ENCODE data around the gene HIP1R. TPM values are rescaled to one million over a fixed set of nuclear protein-coding genes. Genes with fewer than 3 reads are reported as not detected.
"Not testable (repeated sequence)": the region's sequence is repeated elsewhere in the genome, so short reads cannot be mapped to it uniquely, and the experiment has no call there.

HIP1R gene
- total and polyA plus RNA-seq, 2 of the 4 experiments (the other 2 are of a cell fraction): 13.8 to 18.5 TPM

GRCh38 chr12:122875590-122876220, 40.4 kb downstream of the HIP1R start:
- Histone ChIP-seq H3K23ac (ENCODE audit: low read depth, low read length) (no peak overlapping the region), H2BK15ac (ENCODE audit: low read depth, low read length) (no peak overlapping the region), H2BK5ac (ENCODE audit: low read depth, low read length, poor library complexity, severe bottlenecking) (no peak overlapping the region), H3K9me3 (ENCODE audit: control insufficient read depth, insufficient read depth, low read length) (no peaks in the 10 kb centered on the region), H3K27me3 (ENCODE audit: control insufficient read depth, insufficient read depth, low read length) (no peaks in the 10 kb centered on the region), H3K4me2 (ENCODE audit: low read depth, low read length) (0 out of 2 replicates have a peak overlapping the region, but pooled peaks have one; percentile 33), H2AK5ac (ENCODE audit: low read depth, low read length) (no peak overlapping the region), H3K27ac (ENCODE audit: insufficient read depth, low read length) (no peak overlapping the region), H2BK20ac (ENCODE audit: low read depth, low read length) (no peak overlapping the region), H4K91ac (ENCODE audit: insufficient read depth, low read depth, low read length) (no peak overlapping the region), H3K9me1 (ENCODE audit: insufficient read depth, low read length) (peaks cover 20% of the 10 kb centered on the region), H4K20me1 (ENCODE audit: insufficient read depth, low read length) (peaks cover 58% of the 10 kb centered on the region), H4K5ac (ENCODE audit: low read depth, low read length) (no peak overlapping the region), H3K9ac (ENCODE audit: low read depth, low read length) (no peak overlapping the region), H3K4ac (ENCODE audit: low read depth, low read length) (0 out of 2 replicates have a peak overlapping the region, but pooled peaks have one; percentile 19), H4K8ac (ENCODE audit: low read depth in 2 of 2, low read length in 2 of 2) (no peak overlapping the region), H2AK9ac (replicated peaks; ENCODE audit: low read depth, low read length, poor library complexity) (no peak overlapping the region), H3K79me1 (ENCODE audit: low read depth in 1 of 2, low read length in 2 of 2) (peaks cover 42 to 85% of the 10 kb centered on the region in 2 experiments), H3K18ac (ENCODE audit: low read depth, low read length) (no peak overlapping the region), H3K4me3 (ENCODE audit: insufficient read depth, low read depth, low read length) (no peak overlapping the region), H3K56ac (ENCODE audit: extremely low read depth, insufficient read depth, low read length) (no peak overlapping the region), H2BK120ac (ENCODE audit: low read depth, low read length) (no peak overlapping the region), H3K36me3 (ENCODE audit: control insufficient read depth, insufficient read depth, low read length) (no peaks in the 10 kb centered on the region), H2AFZ (replicated peaks; ENCODE audit: low read length, poor library complexity) (no peak overlapping the region), H3K4me1 (ENCODE audit: control insufficient read depth, insufficient read depth, low read length) (peaks cover 36% of the 10 kb centered on the region), H3K14ac (replicated peaks; ENCODE audit: low read depth, low read length) (no peak overlapping the region)
- in situ Hi-C loops (cut with MboI; ENCODE audit: low sequenced_read_pairs): no loop called here
- intact Hi-C loops (cut with micrococcal nuclease): no loop called here
- no peak for TF ChIP-seq MAZ (IDR thresholded peaks at IDR 0.05; ENCODE audit: borderline replicate concordance, low read depth, low read length)
- BruUV-seq (replicated peaks): no TSS peak
- ATAC-seq (ENCODE audit: low read depth) (no peak), DNase-seq (no peak)
- ChIA-PET CTCF (interaction anchor here (0.5 kb wide), 1 partner anchor 192 kb away, joined by 3 read pairs; no protein-coding TSS in a partner anchor), POLR2A (ENCODE audit: unreplicated experiment) (no interaction called here)
- dilution Hi-C loops (cut with HindIII; ENCODE audit: low sequenced_read_pairs, unreplicated experiment): no loop called here
- no CpG with 5 or more reads among the region's 7 CpGs for WGBS, 2 experiments (ENCODE audit: extremely low coverage in 2 of 2, insufficient read length in 1 of 2)

DNA sequence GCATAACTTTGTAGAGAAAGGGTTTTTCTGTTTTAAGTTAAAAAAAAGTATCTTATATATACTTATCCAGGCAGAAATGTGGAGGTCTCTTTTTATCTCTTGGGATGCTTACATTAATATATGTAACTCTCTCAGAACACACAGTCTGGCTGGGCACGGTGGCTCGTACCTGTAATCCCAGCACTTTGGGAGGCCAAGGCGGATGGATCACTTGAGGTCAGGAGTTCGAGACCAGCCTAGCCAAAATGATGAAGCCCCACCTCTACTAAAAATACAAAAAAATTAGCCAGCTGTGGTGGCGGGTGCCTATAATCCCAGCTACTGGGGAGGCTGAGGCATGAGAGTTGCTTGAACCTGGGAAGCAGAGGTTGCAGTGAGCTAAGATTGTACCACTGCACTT, 41.0 kb downstream of the HIP1R start:
- BruUV-seq (replicated peaks); H3K56ac ChIP-seq (ENCODE audit: extremely low read depth, insufficient read depth, low read length); H3K27me3 ChIP-seq (ENCODE audit: control insufficient read depth, insufficient read depth, low read length); H3K4me3 ChIP-seq (ENCODE audit: insufficient read depth, low read depth, low read length); H3K9ac ChIP-seq (ENCODE audit: low read depth, low read length); CTCF ChIA-PET; H2BK5ac ChIP-seq (ENCODE audit: low read depth, low read length, poor library complexity, severe bottlenecking); H3K14ac ChIP-seq (replicated peaks; ENCODE audit: low read depth, low read length); POLR2A ChIA-PET (ENCODE audit: unreplicated experiment); H2AFZ ChIP-seq (replicated peaks; ENCODE audit: low read length, poor library complexity); H3K4ac ChIP-seq (ENCODE audit: low read depth, low read length); H4K5ac ChIP-seq (ENCODE audit: low read depth, low read length); H2BK15ac ChIP-seq (ENCODE audit: low read depth, low read length); DNase-seq; H2BK20ac ChIP-seq (ENCODE audit: low read depth, low read length); H2BK120ac ChIP-seq (ENCODE audit: low read depth, low read length); H3K23ac ChIP-seq (ENCODE audit: low read depth, low read length); H3K4me2 ChIP-seq (ENCODE audit: low read depth, low read length); H3K18ac ChIP-seq (ENCODE audit: low read depth, low read length); H3K27ac ChIP-seq (ENCODE audit: insufficient read depth, low read length); ATAC-seq (ENCODE audit: low read depth); H3K9me3 ChIP-seq (ENCODE audit: control insufficient read depth, insufficient read depth, low read length); in situ Hi-C loops (cut with MboI; ENCODE audit: low sequenced_read_pairs); H3K36me3 ChIP-seq (ENCODE audit: control insufficient read depth, insufficient read depth, low read length); H2AK9ac ChIP-seq (replicated peaks; ENCODE audit: low read depth, low read length, poor library complexity); dilution Hi-C loops (cut with HindIII; ENCODE audit: low sequenced_read_pairs, unreplicated experiment); H2AK5ac ChIP-seq (ENCODE audit: low read depth, low read length); intact Hi-C loops (cut with micrococcal nuclease); H4K8ac ChIP-seq (ENCODE audit: low read depth in 2 of 2, low read length in 2 of 2); H4K91ac ChIP-seq (ENCODE audit: insufficient read depth, low read depth, low read length): not testable (repeated sequence)
- peaks cover 58% of the 10 kb centered on the region for H4K20me1 ChIP-seq (ENCODE audit: insufficient read depth, low read length)
- peaks cover 36% of the 10 kb centered on the region for H3K4me1 ChIP-seq (ENCODE audit: control insufficient read depth, insufficient read depth, low read length)
- no CpG with 5 or more reads among the region's 5 CpGs for WGBS, 2 experiments (ENCODE audit: extremely low coverage in 2 of 2, insufficient read length in 1 of 2)
- peaks cover 40 to 85% of the 10 kb centered on the region in 2 experiments for H3K79me1 ChIP-seq (ENCODE audit: low read depth in 1 of 2, low read length in 2 of 2)
- H3K9me1 ChIP-seq (ENCODE audit: insufficient read depth, low read length): peaks cover 25% of the 10 kb centered on the region

Measured in IMR-90 (cell line).